ENCODE results near the gene FOXI1. TPM values are rescaled to one million over a fixed set of nuclear protein-coding genes. Genes with fewer than 3 reads are reported as not detected.
"Not testable (repeated sequence)": the region's sequence is repeated elsewhere in the genome, so short reads cannot be mapped to it uniquely, and the experiment has no call there.

The FOXI1 gene
- total and polyA plus RNA-seq, 2 of the 13 experiments (the other 11 are each of a cell fraction or from before 2014, with no cell fraction given) = not detected

GRCh38 chr5:170139786-170140335 lies 34.2 kb downstream of the FOXI1 start (continued):
- no peak for TF ChIP-seq ZHX2 (IDR thresholded peaks at IDR 0.05; ENCODE audit: low read depth)
- no peak for TF ChIP-seq ZHX2 (CRISPR knock-in tag; IDR thresholded peaks at IDR 0.05; ENCODE audit: borderline replicate concordance)
- no peak for TF ChIP-seq CBFB (CRISPR knock-in tag; IDR thresholded peaks at IDR 0.05)
- no peak for TF ChIP-seq MAFF (IDR thresholded peaks at IDR 0.05; ENCODE audit: low read depth, low read length)
- TF ChIP-seq ZBTB7A (CRISPR knock-in tag; IDR thresholded peaks at IDR 0.05) = no peak
- TF ChIP-seq ZNF780A (CRISPR knock-in tag; IDR thresholded peaks at IDR 0.05) = no peak
- TF ChIP-seq KLF6 (CRISPR knock-in tag; IDR thresholded peaks at IDR 0.05) = no peak
- no peak for TF ChIP-seq NAIF1 (CRISPR knock-in tag; IDR thresholded peaks at IDR 0.05; ENCODE audit: borderline replicate concordance)
- no peak for TF ChIP-seq CBX2 (IDR thresholded peaks at IDR 0.05; ENCODE audit: low read depth, low read length)
- no peak for TF ChIP-seq CBX2 (CRISPR knock-in tag; IDR thresholded peaks at IDR 0.05; ENCODE audit: low read depth)
- no peak for TF ChIP-seq MLXIP (CRISPR knock-in tag; IDR thresholded peaks at IDR 0.05; ENCODE audit: borderline replicate concordance)
- no peak for TF ChIP-seq HNF4G (IDR thresholded peaks at IDR 0.05; ENCODE audit: borderline replicate concordance, low read depth, low read length)
- TF ChIP-seq HNF4G (CRISPR knock-in tag; IDR thresholded peaks at IDR 0.05; ENCODE audit: borderline replicate concordance, low read depth) = no peak
- no peak for TF ChIP-seq RCOR2 (CRISPR knock-in tag; IDR thresholded peaks at IDR 0.05)
- TF ChIP-seq ZBTB1 (CRISPR knock-in tag; IDR thresholded peaks at IDR 0.05; ENCODE audit: borderline replicate concordance) = no peak

- H2AFZ ChIP-seq (ENCODE audit: low read length); H4K20me1 ChIP-seq (ENCODE audit: insufficient read depth, low read length); POLR2A ChIA-PET; H3K27me3 ChIP-seq (ENCODE audit: control insufficient read depth in 1 of 2, insufficient read depth in 2 of 2, low read length in 2 of 2); H3K79me2 ChIP-seq (ENCODE audit: insufficient read depth, low read length); H3K9ac ChIP-seq (ENCODE audit: insufficient read depth, low read depth, low read length); in situ Hi-C loops (cut with HindIII; ENCODE audit: extremely low pct_ligation_motif_present, low pct_unique_long_range_greater_than_20kb); CTCF ChIA-PET (ENCODE audit: low intra/inter-chr PET ratio, low total read pairs); H3K36me3 ChIP-seq (replicated peaks in 1 of 2; ENCODE audit: control insufficient read depth in 1 of 2, insufficient read depth in 2 of 2, low read length in 2 of 2); intact Hi-C loops (cut with micrococcal nuclease; ENCODE audit: unreplicated experiment); H3K27ac ChIP-seq (ENCODE audit: extremely low read length, insufficient read depth, low read length); FAIRE-seq; DNase-seq (ENCODE audit: low spot score); ATAC-seq; BruUV-seq (replicated peaks); H3K4me1 ChIP-seq (ENCODE audit: insufficient read depth, low read length); H3K4me3 ChIP-seq (replicated peaks in 1 of 3; ENCODE audit: insufficient read depth in 1 of 3, low read depth in 2 of 3, low read length in 3 of 3); H3K4me2 ChIP-seq (ENCODE audit: low read depth, low read length); H3K9me3 ChIP-seq (ENCODE audit: low read length): not testable (repeated sequence)
- 27% methylated on average over 5 of the region's 7 CpGs for WGBS (ENCODE audit: low lambda C conversion rate)
Measured at GRCh38 chr5:170141196-170141595, 35.5 kb downstream of the FOXI1 start.

Data from HepG2 (cell line).